Transverse colon (tissue), 4 donors: ENCODE results near the gene CEPT1. TPM values are rescaled to one million over a fixed set of nuclear protein-coding genes. Genes with fewer than 3 reads are reported as not detected.

Experiments used
- DNase-seq: peaks from one replicate; pipeline ENCODE4 v3.0.0-alpha.2; 2019
- H3K27ac ChIP-seq, 4 donors: fragments of 200-600 bp; sonication (generic); 2 replicates each; pipeline ENCODE4 v1.5.1; 2016 to 2018; ENCODE audit warnings: inconsistent platforms in 4 of 4
- H3K27me3 ChIP-seq: fragments of 200-600 bp; sonication (generic); 2 replicates; pipeline ENCODE4 v1.5.1; 2017; ENCODE audit warnings: inconsistent platforms
- H3K36me3 ChIP-seq, 4 donors: fragments of 200-600 bp; sonication (generic); 2 replicates each; pipeline ENCODE4 v1.5.1; 2017 to 2019; ENCODE audit warnings: inconsistent platforms in 4 of 4
- H3K4me1 ChIP-seq, 4 donors: fragments of 200-600 bp; sonication (generic); 2 replicates each; pipeline ENCODE4 v1.5.1; 2017 to 2020; ENCODE audit warnings: inconsistent platforms in 4 of 4
- H3K4me3 ChIP-seq, 4 donors: fragments of 200-600 bp; sonication (generic); 1 replicate in 1 of 4; 2 replicates in 3 of 4; pipeline versions ENCODE4 v1.5.1 to v1.6.1; 2017 to 2019; ENCODE audit warnings: inconsistent platforms in 4 of 4
- H3K9me3 ChIP-seq, 2 donors: fragments of 200-600 bp; sonication (generic); 2 replicates each; pipeline ENCODE4 v1.5.1; 2017 to 2019; ENCODE audit warnings: inconsistent platforms in 2 of 2
- EP300 ChIP-seq: sonication (generic); formaldehyde crosslinking; IDR thresholded peaks from one replicate; pipeline ENCODE4 v1.6.1; 2017; ENCODE audit warnings: antibody characterized with exemption, low read depth
- POLR2A ChIP-seq: fragments of 450-650 bp; IDR thresholded peaks from one replicate; pipeline ENCODE4 v1.6.1; 2016; ENCODE audit warnings: antibody characterized with exemption, mild to moderate bottlenecking, moderate library complexity
- POLR2AphosphoS5 ChIP-seq, 3 donors: sonication (generic); formaldehyde crosslinking; IDR thresholded peaks; one replicate each; pipeline ENCODE4 v1.6.1; 2016; ENCODE audit warnings: antibody characterized with exemption in 3 of 3
- WGBS, 2 donors: methylation state at CpG; one replicate each; pipeline ENCODE4 v1.1.5; 2018; ENCODE audit warnings: low coverage in 1 of 2; 5-methylcytosine and 5-hydroxymethylcytosine counted together
- in situ Hi-C, 4 donors: fragments of 200-750 bp; cut with MboI; loops; one replicate each; pipeline versions ENCODE4 v1.15.0 to v1.15.1; 2017; ENCODE audit warnings: low sequenced_read_pairs in 3 of 4, low pct_ligation_motif_present in 1 of 4, low pct_unique_long_range_greater_than_20kb in 1 of 4
- intact Hi-C: fragments of 100-400 bp; cut with DNase I; formaldehyde crosslinking; loops from one replicate; pipeline ENCODE4 v1.15.1; 2023; ENCODE audit warnings: low total_unique reads
- total RNA-seq, 4 donors: library from RNA; depleted of rRNA; stranded (reverse); fragments of >200 nt; gene quantifications; one replicate each; pipeline ENCODE4 v1.1.0, GENCODE V29; 2016
- TF ChIP-seq, protein P1 (sequence below), 5 experiments: fragments of 200-600 bp in 3 of 5; fragments of 450-650 bp in 2 of 5; sonication (generic) in 3 of 5; IDR thresholded peaks; 1 replicate in 2 of 5; 2 replicates in 3 of 5; pipeline ENCODE4 v1.5.1; 2016 to 2017; ENCODE audit warnings: antibody characterized with exemption in 5 of 5, inconsistent platforms in 3 of 5, mild to moderate bottlenecking in 2 of 5, moderate library complexity in 1 of 5

The CEPT1 gene
- total RNA-seq, 4 donors from 2014 or later = 11.2 to 55.6 (median 26.9) TPM

- Histone ChIP-seq H3K36me3 (peaks cover 0 to 7% (median 0%) of the 10 kb centered on the region in 4 donors), H3K27me3 (no peaks in the 10 kb centered on the region), H3K9me3 (no peaks in the 10 kb centered on the region), H3K27ac (peak overlapping the region; percentile 86 to 94 (median 92)), H3K4me1 (peaks cover 16 to 46% (median 39%) of the 10 kb centered on the region in 4 donors), H3K4me3 (peak overlapping the region in 1 of 4 donors; percentile 40)
- intact Hi-C loops = no loop called here
- TF ChIP-seq POLR2A (no peak), EP300 (no peak), POLR2AphosphoS5 (IDR thresholded peaks at IDR 0.05) (no peak)
- TF ChIP-seq, protein P1, sequence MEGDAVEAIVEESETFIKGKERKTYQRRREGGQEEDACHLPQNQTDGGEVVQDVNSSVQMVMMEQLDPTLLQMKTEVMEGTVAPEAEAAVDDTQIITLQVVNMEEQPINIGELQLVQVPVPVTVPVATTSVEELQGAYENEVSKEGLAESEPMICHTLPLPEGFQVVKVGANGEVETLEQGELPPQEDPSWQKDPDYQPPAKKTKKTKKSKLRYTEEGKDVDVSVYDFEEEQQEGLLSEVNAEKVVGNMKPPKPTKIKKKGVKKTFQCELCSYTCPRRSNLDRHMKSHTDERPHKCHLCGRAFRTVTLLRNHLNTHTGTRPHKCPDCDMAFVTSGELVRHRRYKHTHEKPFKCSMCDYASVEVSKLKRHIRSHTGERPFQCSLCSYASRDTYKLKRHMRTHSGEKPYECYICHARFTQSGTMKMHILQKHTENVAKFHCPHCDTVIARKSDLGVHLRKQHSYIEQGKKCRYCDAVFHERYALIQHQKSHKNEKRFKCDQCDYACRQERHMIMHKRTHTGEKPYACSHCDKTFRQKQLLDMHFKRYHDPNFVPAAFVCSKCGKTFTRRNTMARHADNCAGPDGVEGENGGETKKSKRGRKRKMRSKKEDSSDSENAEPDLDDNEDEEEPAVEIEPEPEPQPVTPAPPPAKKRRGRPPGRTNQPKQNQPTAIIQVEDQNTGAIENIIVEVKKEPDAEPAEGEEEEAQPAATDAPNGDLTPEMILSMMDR (IDR thresholded peaks at IDR 0.05) = no peak
- 65 to 75% methylated on average over 4 to 5 of the region's 5 CpGs for WGBS, 2 donors
- in situ Hi-C loops = loop anchor here in 1 of 4 donors (25.0 kb wide), 2 partner anchors 411 to 561 kb away; partner anchors contain the start of genes DDX20 and RAP1A
- DNase-seq = no peak
These were observed 61.5 kb downstream of the CEPT1 start for GRCh38 chr1:111201275-111202090.

- intact Hi-C loops = no loop called here
- no peak for TF ChIP-seq EP300
- TF ChIP-seq, protein P1 (IDR thresholded peaks at IDR 0.05) = no peak
- TF ChIP-seq POLR2A = peak; percentile 26
- TF ChIP-seq POLR2AphosphoS5 (IDR thresholded peaks at IDR 0.05) = no peak
- DNase-seq = no peak
- peaks cover 16 to 46% (median 39%) of the 10 kb centered on the region in 4 donors for H3K4me1 ChIP-seq
- WGBS, 2 donors = 91 to 93% methylated on average over 1 of the region's 1 CpG
- H3K27me3 ChIP-seq = no peaks in the 10 kb centered on the region
- in situ Hi-C loops = loop anchor here in 1 of 4 donors (25.0 kb wide), 2 partner anchors 410 to 560 kb away; partner anchors contain the start of genes DDX20 and RAP1A
- peaks cover 0 to 4% (median 0%) of the 10 kb centered on the region in 4 donors for H3K36me3 ChIP-seq
- no peaks in the 10 kb centered on the region for H3K9me3 ChIP-seq
- H3K27ac ChIP-seq = peak overlapping the region; percentile 86 to 94 (median 92)
- no peak overlapping the region for H3K4me3 ChIP-seq
These were observed 62.3 kb downstream of the CEPT1 start for GRCh38 chr1:111202366-111202706.

DNA sequence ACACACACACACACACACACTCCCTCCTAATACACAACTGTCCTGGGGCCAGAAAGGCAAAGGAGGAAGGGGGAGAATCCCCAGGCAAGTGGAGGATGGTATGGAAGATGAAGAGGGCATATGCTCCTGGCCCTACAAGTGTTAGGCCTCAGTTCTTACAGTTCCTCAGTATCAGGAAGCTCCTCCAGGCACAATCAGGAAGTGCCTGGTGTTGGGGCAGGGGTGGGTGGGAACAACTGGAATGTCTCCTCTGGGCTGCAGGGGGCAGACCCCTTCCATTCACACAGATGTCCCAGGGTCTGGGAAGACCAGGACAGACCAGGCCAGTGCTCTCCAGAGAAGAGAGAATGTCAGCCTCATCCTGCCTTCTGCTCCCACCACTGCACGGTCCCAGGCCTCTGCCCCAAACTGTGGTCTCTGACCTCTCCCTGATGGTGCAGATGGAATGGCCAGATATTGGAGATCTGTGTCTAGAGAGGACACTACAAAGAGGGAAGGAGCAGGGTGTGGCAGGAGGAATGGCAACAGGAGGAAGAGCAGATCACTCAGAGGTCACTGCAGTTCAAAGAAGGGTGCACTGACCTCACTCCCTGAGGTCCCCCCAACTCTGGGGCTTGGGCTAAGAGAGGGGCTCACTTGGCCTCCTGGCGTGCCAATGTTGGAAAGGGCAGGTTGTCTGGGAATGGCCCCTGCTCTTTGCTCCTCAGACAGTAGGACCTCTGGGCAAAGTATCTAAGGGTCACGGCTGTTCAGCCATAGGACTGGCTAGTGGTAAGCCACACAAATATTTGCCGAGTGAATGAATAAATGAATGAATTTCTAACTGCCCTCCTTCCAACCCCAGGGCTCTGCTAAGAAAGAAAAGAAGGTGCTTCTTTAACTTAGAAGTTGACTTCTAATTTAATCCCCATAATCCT lies 62.9 kb downstream of the CEPT1 start:
- Histone ChIP-seq H3K36me3 (no peaks in the 10 kb centered on the region), H3K4me1 (peaks cover 16 to 46% (median 39%) of the 10 kb centered on the region in 4 donors), H3K4me3 (peak overlapping the region; percentile 60 to 82 (median 76)), H3K9me3 (no peaks in the 10 kb centered on the region), H3K27me3 (no peaks in the 10 kb centered on the region), H3K27ac (peak overlapping the region; percentile 86 to 94 (median 92))
- no peak for DNase-seq
- TF ChIP-seq POLR2A = no peak
- no peak for TF ChIP-seq EP300
- TF ChIP-seq POLR2AphosphoS5 (IDR thresholded peaks at IDR 0.05) = no peak
- TF ChIP-seq, protein P1 (IDR thresholded peaks at IDR 0.05) = peak in 1 of 5 experiments; percentile 23
- WGBS, 2 donors = 47 to 60% methylated on average over 1 to 3 of the region's 4 CpGs
- in situ Hi-C loops (loop anchor here in 1 of 4 donors (25.0 kb wide), 2 partner anchors 409 to 559 kb away; partner anchors contain the start of genes DDX20 and RAP1A), intact Hi-C loops (no loop called here)
